ENCODE data around the gene TOMM20. TPM values are rescaled to one million over a fixed set of nuclear protein-coding genes. Genes with fewer than 3 reads are reported as not detected.
A peak's percentile ranks its signal among the peaks of the same experiment; 100 is the strongest.

TOMM20 gene
- total RNA-seq, 1 experiment from 2014 or later = 309 TPM

DNA sequence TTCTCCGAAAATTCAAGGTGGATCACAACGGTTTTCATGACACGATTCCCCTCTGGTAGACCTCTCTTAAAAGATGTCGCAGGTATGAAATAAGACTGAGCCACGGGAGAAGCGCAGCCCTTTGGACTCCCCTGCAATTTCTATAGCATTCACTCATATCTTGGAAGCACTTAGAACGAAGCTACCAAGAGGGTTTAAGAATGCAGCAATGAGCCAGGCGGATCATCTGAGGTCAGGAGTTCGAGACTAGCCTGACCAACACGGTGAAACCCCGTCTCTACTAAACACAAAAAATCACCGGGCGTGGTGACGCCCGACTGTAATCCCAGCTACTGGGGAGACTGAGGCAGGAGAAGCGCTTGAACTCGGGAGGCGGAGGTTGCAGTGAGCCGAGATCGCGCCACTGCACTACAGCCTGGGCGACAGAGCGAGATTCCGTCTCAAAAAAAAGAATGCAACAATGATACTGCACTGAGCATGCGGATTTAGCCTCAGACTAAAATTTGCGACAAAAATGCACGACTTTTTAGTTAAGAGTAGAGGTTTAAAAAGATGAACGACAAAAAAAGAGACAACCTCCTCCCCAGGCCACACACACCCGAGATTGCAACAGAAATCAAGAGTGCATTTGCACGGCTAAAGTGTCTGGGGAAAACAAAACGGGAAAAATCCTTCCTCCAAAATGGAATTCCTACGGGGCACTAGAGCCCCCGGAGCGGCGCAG lies 743 bp downstream of the TOMM20 start:
- Mint-ChIP-seq H3K4me1 (ENCODE audit: insufficient read depth, unreplicated experiment) (peaks cover 30% of the 10 kb centered on the region), H3K9me3 (ENCODE audit: unreplicated experiment) (no peaks in the 10 kb centered on the region), H3K4me3 (ENCODE audit: unreplicated experiment) (peak overlapping the region; percentile 100), H3K27ac (ENCODE audit: low read depth, unreplicated experiment) (peak overlapping the region; percentile 99), H3K27me3 (ENCODE audit: insufficient read depth, unreplicated experiment) (no peaks in the 10 kb centered on the region), H3K36me3 (ENCODE audit: insufficient read depth, unreplicated experiment) (peaks cover 76% of the 10 kb centered on the region)
- no TSS peak for BruUV-seq (replicated peaks)
- TF ChIP-seq, protein P1, sequence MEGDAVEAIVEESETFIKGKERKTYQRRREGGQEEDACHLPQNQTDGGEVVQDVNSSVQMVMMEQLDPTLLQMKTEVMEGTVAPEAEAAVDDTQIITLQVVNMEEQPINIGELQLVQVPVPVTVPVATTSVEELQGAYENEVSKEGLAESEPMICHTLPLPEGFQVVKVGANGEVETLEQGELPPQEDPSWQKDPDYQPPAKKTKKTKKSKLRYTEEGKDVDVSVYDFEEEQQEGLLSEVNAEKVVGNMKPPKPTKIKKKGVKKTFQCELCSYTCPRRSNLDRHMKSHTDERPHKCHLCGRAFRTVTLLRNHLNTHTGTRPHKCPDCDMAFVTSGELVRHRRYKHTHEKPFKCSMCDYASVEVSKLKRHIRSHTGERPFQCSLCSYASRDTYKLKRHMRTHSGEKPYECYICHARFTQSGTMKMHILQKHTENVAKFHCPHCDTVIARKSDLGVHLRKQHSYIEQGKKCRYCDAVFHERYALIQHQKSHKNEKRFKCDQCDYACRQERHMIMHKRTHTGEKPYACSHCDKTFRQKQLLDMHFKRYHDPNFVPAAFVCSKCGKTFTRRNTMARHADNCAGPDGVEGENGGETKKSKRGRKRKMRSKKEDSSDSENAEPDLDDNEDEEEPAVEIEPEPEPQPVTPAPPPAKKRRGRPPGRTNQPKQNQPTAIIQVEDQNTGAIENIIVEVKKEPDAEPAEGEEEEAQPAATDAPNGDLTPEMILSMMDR (IDR thresholded peaks at IDR 0.05; ENCODE audit: unreplicated experiment) = no peak
- CTCF ChIA-PET = interaction anchor here (0.6 to 5.1 kb wide), 8 partner anchors 11 to 643 kb away, joined by 3 to 25 read pairs (median 5); partner anchors contain the start of gene RBM34
- DNase-seq (ENCODE audit: unreplicated experiment) = no peak
- POLR2A ChIA-PET = interaction anchor here (0.6 to 11.9 kb wide), 39 partner anchors 8 to 946 kb away, joined by 3 to 149 read pairs (median 5); partner anchors contain the start of genes ARID4B, B3GALNT2, GGPS1 and RBM34
- intact Hi-C loops (cut with micrococcal nuclease) = no loop called here

GRCh38 chr1:235127203-235127602 lies 1.4 kb downstream of the TOMM20 start:
- CTCF ChIA-PET = interaction anchor here (0.6 to 5.1 kb wide), 9 partner anchors 10 to 643 kb away, joined by 3 to 25 read pairs (median 5); partner anchors contain the start of gene RBM34
- TF ChIP-seq, protein P1 (IDR thresholded peaks at IDR 0.05; ENCODE audit: unreplicated experiment) = no peak
- Mint-ChIP-seq H3K27ac (ENCODE audit: low read depth, unreplicated experiment) (peak overlapping the region; percentile 99), H3K27me3 (ENCODE audit: insufficient read depth, unreplicated experiment) (no peaks in the 10 kb centered on the region), H3K4me3 (ENCODE audit: unreplicated experiment) (peak overlapping the region; percentile 100), H3K36me3 (ENCODE audit: insufficient read depth, unreplicated experiment) (peaks cover 76% of the 10 kb centered on the region), H3K9me3 (ENCODE audit: unreplicated experiment) (no peaks in the 10 kb centered on the region), H3K4me1 (ENCODE audit: insufficient read depth, unreplicated experiment) (peaks cover 37% of the 10 kb centered on the region)
- DNase-seq (ENCODE audit: unreplicated experiment) = no peak
- BruUV-seq (replicated peaks) = no TSS peak
- intact Hi-C loops (cut with micrococcal nuclease) = no loop called here
- POLR2A ChIA-PET = interaction anchor here (0.6 to 11.9 kb wide), 34 partner anchors 10 to 770 kb away, joined by 3 to 149 read pairs (median 4); partner anchors contain the start of genes ARID4B, B3GALNT2, GGPS1 and RBM34

DNA sequence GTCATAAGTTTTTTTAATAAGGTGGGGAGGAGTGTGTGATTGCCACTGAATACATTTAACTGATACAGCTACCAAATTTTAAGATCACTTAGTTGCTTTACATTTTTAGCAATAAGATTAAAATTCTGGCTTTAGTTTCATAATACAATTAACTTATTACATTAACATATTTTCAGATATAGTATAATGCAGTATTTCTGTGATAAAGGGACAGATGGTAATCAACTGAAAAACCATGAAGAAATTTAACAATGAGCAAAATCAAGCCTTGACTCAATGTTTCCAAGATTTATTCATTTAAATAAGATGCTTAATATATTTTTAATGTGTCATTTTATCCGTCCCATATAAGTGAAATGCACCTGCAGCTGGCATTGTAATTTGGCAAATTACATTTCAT lies 4.0 kb downstream of the TOMM20 start:
- Mint-ChIP-seq H3K4me3 (ENCODE audit: unreplicated experiment) (peak overlapping the region; percentile 21), H3K27ac (ENCODE audit: low read depth, unreplicated experiment) (no peak overlapping the region), H3K36me3 (ENCODE audit: insufficient read depth, unreplicated experiment) (peaks cover 76% of the 10 kb centered on the region), H3K27me3 (ENCODE audit: insufficient read depth, unreplicated experiment) (no peaks in the 10 kb centered on the region), H3K4me1 (ENCODE audit: insufficient read depth, unreplicated experiment) (peaks cover 45% of the 10 kb centered on the region), H3K9me3 (ENCODE audit: unreplicated experiment) (no peaks in the 10 kb centered on the region)
- no peak for DNase-seq (ENCODE audit: unreplicated experiment)
- ChIA-PET CTCF (interaction anchor here (0.7 to 4.6 kb wide), 3 partner anchors 16 to 291 kb away, joined by 3 to 26 read pairs (median 6); no protein-coding TSS in a partner anchor), POLR2A (interaction anchor here (0.8 to 11.9 kb wide), 6 partner anchors 9 to 380 kb away, joined by 3 to 149 read pairs (median 7); partner anchors contain the start of genes B3GALNT2 and RBM34)
- TF ChIP-seq, protein P1 (IDR thresholded peaks at IDR 0.05; ENCODE audit: unreplicated experiment) = no peak
- no TSS peak for BruUV-seq (replicated peaks)
- intact Hi-C loops (cut with micrococcal nuclease) = no loop called here

DNA sequence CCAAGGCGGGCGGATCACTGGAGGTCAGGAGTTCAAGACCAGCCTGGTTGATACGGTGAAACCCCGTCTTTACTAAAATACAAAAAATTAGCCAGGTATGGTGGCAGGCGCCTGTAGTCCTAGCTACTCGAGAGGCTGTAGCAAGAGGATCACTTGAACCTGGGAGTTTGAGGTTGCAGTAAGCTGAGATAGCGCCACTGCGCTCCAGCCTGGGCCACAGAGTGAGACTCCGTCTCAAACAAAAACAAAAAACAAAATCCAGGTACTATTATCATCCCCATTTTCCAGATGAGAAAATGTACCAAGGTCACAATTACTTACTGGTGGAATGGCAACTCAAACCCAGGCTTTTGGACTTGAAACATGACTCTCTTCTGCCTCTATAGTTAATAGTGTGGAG lies 4.5 kb downstream of the TOMM20 start:
- no peak for DNase-seq (ENCODE audit: unreplicated experiment)
- Mint-ChIP-seq H3K9me3 (ENCODE audit: unreplicated experiment) (no peaks in the 10 kb centered on the region), H3K36me3 (ENCODE audit: insufficient read depth, unreplicated experiment) (peaks cover 76% of the 10 kb centered on the region), H3K4me1 (ENCODE audit: insufficient read depth, unreplicated experiment) (peaks cover 45% of the 10 kb centered on the region), H3K27me3 (ENCODE audit: insufficient read depth, unreplicated experiment) (no peaks in the 10 kb centered on the region), H3K4me3 (ENCODE audit: unreplicated experiment) (no peak overlapping the region), H3K27ac (ENCODE audit: low read depth, unreplicated experiment) (no peak overlapping the region)
- intact Hi-C loops (cut with micrococcal nuclease) = no loop called here
- ChIA-PET CTCF (interaction anchor here (0.7 to 5.6 kb wide), 4 partner anchors 16 to 291 kb away, joined by 3 to 36 read pairs (median 16); no protein-coding TSS in a partner anchor), POLR2A (interaction anchor here (0.9 to 11.9 kb wide), 4 partner anchors 8 to 37 kb away, joined by 3 to 149 read pairs (median 3); partner anchors contain the start of gene RBM34)
- TF ChIP-seq, protein P1 (IDR thresholded peaks at IDR 0.05; ENCODE audit: unreplicated experiment) = no peak
- BruUV-seq (replicated peaks) = no TSS peak
